Sigmoid colon (tissue), 4 donors: ENCODE data around the gene PNKD.

ENCODE experiments used
- CTCF ChIP-seq, 4 experiments: fragments of 450-650 bp in 3 of 4; fragments of 200-600 bp in 1 of 4; IDR thresholded peaks; one replicate each; pipeline ENCODE4 v1.5.1; 2016 to 2019; ENCODE audit warnings: antibody characterized with exemption in 4 of 4, mild to moderate bottlenecking in 3 of 4, moderate library complexity in 2 of 4
- EP300 ChIP-seq, 4 donors: sonication (generic); formaldehyde crosslinking; IDR thresholded peaks; one replicate each; pipeline ENCODE4 v1.6.1; 2017; ENCODE audit warnings: antibody characterized with exemption in 4 of 4
- POLR2A ChIP-seq, 2 donors: fragments of 450-650 bp; IDR thresholded peaks; one replicate each; pipeline ENCODE4 v1.6.1; 2016; ENCODE audit warnings: antibody characterized with exemption in 2 of 2, mild to moderate bottlenecking in 2 of 2, moderate library complexity in 2 of 2
- POLR2AphosphoS5 ChIP-seq, 4 donors: sonication (generic); formaldehyde crosslinking; IDR thresholded peaks; one replicate each; pipeline ENCODE4 v1.6.1; 2017; ENCODE audit warnings: antibody characterized with exemption in 4 of 4

GRCh38 chr2:218273908-218274249 is 3.6 kb downstream of the PNKD start:
- no peak for TF ChIP-seq POLR2AphosphoS5 (IDR thresholded peaks at IDR 0.05)
- TF ChIP-seq CTCF (IDR thresholded peaks at IDR 0.05), result no peak
- peak in 1 of 2 donors; percentile 32 for TF ChIP-seq POLR2A (IDR thresholded peaks at IDR 0.05)
- TF ChIP-seq EP300 (IDR thresholded peaks at IDR 0.05), result no peak
